22Rv1 (cell line): Measurements from ENCODE around the gene BAG3.

ENCODE experiments used
- CTCF ChIP-seq: fragments of 450-650 bp; IDR thresholded peaks from 2 replicates; pipeline ENCODE4 v1.5.1; 2017; ENCODE audit warnings: mild to moderate bottlenecking
- ZFX ChIP-seq: fragments of 450-650 bp; IDR thresholded peaks from 2 replicates; pipeline ENCODE4 v1.6.1; 2017; ENCODE audit warnings: antibody characterized with exemption, borderline replicate concordance

DNA sequence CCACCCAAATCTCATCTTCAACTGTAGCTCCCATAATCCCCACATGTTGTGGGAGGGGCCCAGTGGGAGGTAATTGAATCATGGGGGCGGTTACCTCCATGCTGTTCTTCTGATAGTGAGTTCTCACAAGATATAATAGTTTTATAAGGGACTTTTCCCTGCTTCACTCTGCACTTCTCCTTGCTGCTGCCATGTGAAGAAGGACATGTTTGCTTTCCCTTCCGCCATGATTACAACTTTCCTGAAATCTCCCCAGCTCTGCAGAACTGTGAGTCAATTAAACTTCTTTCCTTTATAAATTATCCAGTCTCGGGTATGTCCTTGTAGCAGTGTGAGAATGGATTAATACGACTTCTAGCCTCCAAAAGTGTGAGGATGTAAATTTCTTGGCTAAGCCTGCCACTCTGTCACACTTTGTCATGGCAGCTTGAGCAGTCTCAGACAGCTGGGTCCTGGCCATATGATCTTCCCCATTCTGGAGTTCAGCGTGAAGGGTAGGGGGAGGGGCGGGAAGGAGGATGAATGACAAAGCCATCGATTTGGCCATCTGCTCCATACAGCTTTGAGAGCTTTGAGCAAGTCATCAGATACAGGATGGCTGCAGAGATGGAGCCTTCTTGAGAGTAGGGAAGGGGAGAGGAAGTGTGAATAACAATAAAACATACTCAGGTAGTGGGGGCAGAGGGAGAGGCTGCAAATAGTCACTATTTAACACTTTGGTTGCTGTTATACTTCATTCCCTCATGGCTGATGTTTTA, 55.5 kb downstream of the BAG3 start:
- TF ChIP-seq CTCF, result no peak
- TF ChIP-seq ZFX, result no peak
